Measurements from ENCODE around the gene SMIM35.
"Not testable (repeated sequence)": the region's sequence is repeated elsewhere in the genome, so short reads cannot be mapped to it uniquely, and the experiment has no call there.

The SMIM35 gene

GRCh38 chr11:118076754-118077281, 9.9 kb downstream of the SMIM35 start, which contains the start of gene TMPRSS4:
TMPRSS4 (plus strand) TSS chr11:118077078; CDS start chr11:118077303, 225 bp downstream.
- Histone ChIP-seq H3K4me1 (ENCODE audit: control insufficient read depth in 1 of 2, insufficient read depth in 2 of 2, low read length in 2 of 2) (no peaks in the 10 kb centered on the region), H3K4me3 (ENCODE audit: low read depth in 1 of 2, low read length in 2 of 2) (peak within 1 kb of the TSS in 1 of 2 donors; percentile 60), H3K9me3 (ENCODE audit: control insufficient read depth in 1 of 2, low read length in 2 of 2) (no peaks in the 10 kb centered on the region), H3K27me3 (ENCODE audit: low read depth, low read length) (no peaks in the 10 kb centered on the region), H3K36me3 (ENCODE audit: control insufficient read depth in 1 of 2, insufficient read depth in 2 of 2, low read length in 2 of 2) (no peaks in the 10 kb centered on the region), H3K27ac (ENCODE audit: low read length) (peak within 1 kb of the TSS; percentile 76)

- H3K27ac ChIP-seq (ENCODE audit: low read length), result no peak overlapping the region
- no peaks in the 10 kb centered on the region for H3K4me1 ChIP-seq (ENCODE audit: control insufficient read depth in 1 of 2, insufficient read depth in 2 of 2, low read length in 2 of 2)
- no peaks in the 10 kb centered on the region for H3K9me3 ChIP-seq (ENCODE audit: control insufficient read depth in 1 of 2, low read length in 2 of 2)
- H3K36me3 ChIP-seq (ENCODE audit: control insufficient read depth in 1 of 2, insufficient read depth in 2 of 2, low read length in 2 of 2), result no peaks in the 10 kb centered on the region
- no peak overlapping the region for H3K4me3 ChIP-seq (ENCODE audit: low read depth in 1 of 2, low read length in 2 of 2)
- H3K27me3 ChIP-seq (ENCODE audit: low read depth, low read length), result no peaks in the 10 kb centered on the region
These were observed 12.0 kb downstream of the SMIM35 start for GRCh38 chr11:118074785-118075184.

- no peaks in the 10 kb centered on the region for H3K4me1 ChIP-seq (ENCODE audit: control insufficient read depth in 1 of 2, insufficient read depth in 2 of 2, low read length in 2 of 2)
- no peaks in the 10 kb centered on the region for H3K27me3 ChIP-seq (ENCODE audit: low read depth, low read length)
- H3K9me3 ChIP-seq (ENCODE audit: control insufficient read depth in 1 of 2, low read length in 2 of 2), result no peaks in the 10 kb centered on the region
- H3K36me3 ChIP-seq (ENCODE audit: control insufficient read depth in 1 of 2, insufficient read depth in 2 of 2, low read length in 2 of 2), result no peaks in the 10 kb centered on the region
- no peak overlapping the region for H3K4me3 ChIP-seq (ENCODE audit: low read depth in 1 of 2, low read length in 2 of 2)
- no peak overlapping the region for H3K27ac ChIP-seq (ENCODE audit: low read length)
These were observed 12.6 kb downstream of the SMIM35 start for GRCh38 chr11:118074091-118074685.

GRCh38 chr11:118073554-118073953, 13.2 kb downstream of the SMIM35 start:
- Histone ChIP-seq H3K4me1 (ENCODE audit: control insufficient read depth in 1 of 2, insufficient read depth in 2 of 2, low read length in 2 of 2) (no peaks in the 10 kb centered on the region), H3K27ac (ENCODE audit: low read length) (no peak overlapping the region), H3K4me3 (ENCODE audit: low read depth in 1 of 2, low read length in 2 of 2) (no peak overlapping the region), H3K36me3 (ENCODE audit: control insufficient read depth in 1 of 2, insufficient read depth in 2 of 2, low read length in 2 of 2) (no peaks in the 10 kb centered on the region), H3K27me3 (ENCODE audit: low read depth, low read length) (no peaks in the 10 kb centered on the region), H3K9me3 (ENCODE audit: control insufficient read depth in 1 of 2, low read length in 2 of 2) (no peaks in the 10 kb centered on the region)

GRCh38 chr11:118071416-118072030, 15.2 kb downstream of the SMIM35 start:
- H3K4me1 ChIP-seq (ENCODE audit: control insufficient read depth in 1 of 2, insufficient read depth in 2 of 2, low read length in 2 of 2), result no peaks in the 10 kb centered on the region
- no peak overlapping the region for H3K4me3 ChIP-seq (ENCODE audit: low read depth in 1 of 2, low read length in 2 of 2)
- no peaks in the 10 kb centered on the region for H3K27me3 ChIP-seq (ENCODE audit: low read depth, low read length)
- no peaks in the 10 kb centered on the region for H3K36me3 ChIP-seq (ENCODE audit: control insufficient read depth in 1 of 2, insufficient read depth in 2 of 2, low read length in 2 of 2)
- no peaks in the 10 kb centered on the region for H3K9me3 ChIP-seq (ENCODE audit: control insufficient read depth in 1 of 2, low read length in 2 of 2)
- no peak overlapping the region for H3K27ac ChIP-seq (ENCODE audit: low read length)

- Histone ChIP-seq H3K27me3 (ENCODE audit: low read depth, low read length) (no peaks in the 10 kb centered on the region), H3K9me3 (ENCODE audit: control insufficient read depth in 1 of 2, low read length in 2 of 2) (no peaks in the 10 kb centered on the region), H3K4me3 (ENCODE audit: low read depth in 1 of 2, low read length in 2 of 2) (no peak overlapping the region), H3K4me1 (ENCODE audit: control insufficient read depth in 1 of 2, insufficient read depth in 2 of 2, low read length in 2 of 2) (no peaks in the 10 kb centered on the region), H3K36me3 (ENCODE audit: control insufficient read depth in 1 of 2, insufficient read depth in 2 of 2, low read length in 2 of 2) (no peaks in the 10 kb centered on the region), H3K27ac (ENCODE audit: low read length) (no peak overlapping the region)
These were observed 17.7 kb downstream of the SMIM35 start for GRCh38 chr11:118068945-118069612.

- no peaks in the 10 kb centered on the region for H3K4me1 ChIP-seq (ENCODE audit: control insufficient read depth in 1 of 2, insufficient read depth in 2 of 2, low read length in 2 of 2)
- H3K36me3 ChIP-seq (ENCODE audit: control insufficient read depth in 1 of 2, insufficient read depth in 2 of 2, low read length in 2 of 2), result no peaks in the 10 kb centered on the region
- no peaks in the 10 kb centered on the region for H3K9me3 ChIP-seq (ENCODE audit: control insufficient read depth in 1 of 2, low read length in 2 of 2)
- H3K27me3 ChIP-seq (ENCODE audit: low read depth, low read length), result no peaks in the 10 kb centered on the region
- H3K4me3 ChIP-seq (ENCODE audit: low read depth in 1 of 2, low read length in 2 of 2), result no peak overlapping the region
- H3K27ac ChIP-seq (ENCODE audit: low read length), result no peak overlapping the region
These were observed 18.4 kb downstream of the SMIM35 start for GRCh38 chr11:118068206-118068944.

GRCh38 chr11:118067006-118067405, 19.8 kb downstream of the SMIM35 start:
- H3K4me3 ChIP-seq (ENCODE audit: low read depth in 1 of 2, low read length in 2 of 2), result no peak overlapping the region

GRCh38 chr11:118065384-118065783, 21.4 kb downstream of the SMIM35 start:
- no peaks in the 10 kb centered on the region for H3K36me3 ChIP-seq (ENCODE audit: control insufficient read depth in 1 of 2, insufficient read depth in 2 of 2, low read length in 2 of 2)
- H3K9me3 ChIP-seq (ENCODE audit: control insufficient read depth in 1 of 2, low read length in 2 of 2), result no peaks in the 10 kb centered on the region
- H3K27me3 ChIP-seq (ENCODE audit: low read depth, low read length), result no peaks in the 10 kb centered on the region
- H3K27ac ChIP-seq (ENCODE audit: low read length), result no peak overlapping the region
- no peaks in the 10 kb centered on the region for H3K4me1 ChIP-seq (ENCODE audit: control insufficient read depth in 1 of 2, insufficient read depth in 2 of 2, low read length in 2 of 2)
- no peak overlapping the region for H3K4me3 ChIP-seq (ENCODE audit: low read depth in 1 of 2, low read length in 2 of 2)

More at GRCh38 chr11:118067006-118067405, 19.8 kb downstream of the SMIM35 start:
- H3K36me3 ChIP-seq (ENCODE audit: control insufficient read depth in 1 of 2, insufficient read depth in 2 of 2, low read length in 2 of 2), result no peaks in the 10 kb centered on the region
- no peaks in the 10 kb centered on the region for H3K9me3 ChIP-seq (ENCODE audit: control insufficient read depth in 1 of 2, low read length in 2 of 2)
- no peak overlapping the region for H3K27ac ChIP-seq (ENCODE audit: low read length)
- H3K4me1 ChIP-seq (ENCODE audit: control insufficient read depth in 1 of 2, insufficient read depth in 2 of 2, low read length in 2 of 2), result no peaks in the 10 kb centered on the region
- H3K27me3 ChIP-seq (ENCODE audit: low read depth, low read length), result no peaks in the 10 kb centered on the region

- H3K4me3 ChIP-seq (ENCODE audit: low read depth in 1 of 2, low read length in 2 of 2), result no peak overlapping the region
- no peak overlapping the region for H3K27ac ChIP-seq (ENCODE audit: low read length)
- no peaks in the 10 kb centered on the region for H3K36me3 ChIP-seq (ENCODE audit: control insufficient read depth in 1 of 2, insufficient read depth in 2 of 2, low read length in 2 of 2)
These were observed 21.8 kb downstream of the SMIM35 start for GRCh38 chr11:118064956-118065355.

GRCh38 chr11:118062631-118063030, 24.1 kb downstream of the SMIM35 start:
- H3K27me3 ChIP-seq (ENCODE audit: low read depth, low read length); H3K36me3 ChIP-seq (ENCODE audit: control insufficient read depth in 1 of 2, insufficient read depth in 2 of 2, low read length in 2 of 2); H3K27ac ChIP-seq (ENCODE audit: low read length); H3K9me3 ChIP-seq (ENCODE audit: control insufficient read depth in 1 of 2, low read length in 2 of 2); H3K4me1 ChIP-seq (ENCODE audit: control insufficient read depth in 1 of 2, insufficient read depth in 2 of 2, low read length in 2 of 2); H3K4me3 ChIP-seq (ENCODE audit: low read depth in 1 of 2, low read length in 2 of 2): not testable (repeated sequence)

More at GRCh38 chr11:118064956-118065355, 21.8 kb downstream of the SMIM35 start:
- H3K4me1 ChIP-seq (ENCODE audit: control insufficient read depth in 1 of 2, insufficient read depth in 2 of 2, low read length in 2 of 2), result no peaks in the 10 kb centered on the region
- H3K9me3 ChIP-seq (ENCODE audit: control insufficient read depth in 1 of 2, low read length in 2 of 2), result no peaks in the 10 kb centered on the region
- no peaks in the 10 kb centered on the region for H3K27me3 ChIP-seq (ENCODE audit: low read depth, low read length)
